Fibroblast of villous mesenchyme (primary cell): ENCODE data around the gene MPRIP. TPM values are rescaled to one million over a fixed set of nuclear protein-coding genes. Genes with fewer than 3 reads are reported as not detected.

Source experiments
- DNase-seq: peaks from one replicate; pipeline ENCODE4 v3.0.0-alpha.2; 2010; ENCODE audit warnings: low read depth
- H3K4me3 ChIP-seq: 2 replicates; pipeline ENCODE4 v1.5.1; 2011; ENCODE audit warnings: low read depth, mild to moderate bottlenecking, low read length
- total RNA-seq: library from RNA; depleted of rRNA; stranded (reverse); fragments of >200 nt; gene quantifications from 2 replicates; pipeline ENCODE4 v1.2.3, GENCODE V29; 2012
- TF ChIP-seq, protein P1 (sequence below): IDR thresholded peaks from 2 replicates; pipeline ENCODE4 v1.5.1; 2012; ENCODE audit warnings: low read depth, mild to moderate bottlenecking, low read length; ENCODE audit not compliant: insufficient read depth

MPRIP gene
- total RNA-seq, 1 donor = 178 TPM

DNA sequence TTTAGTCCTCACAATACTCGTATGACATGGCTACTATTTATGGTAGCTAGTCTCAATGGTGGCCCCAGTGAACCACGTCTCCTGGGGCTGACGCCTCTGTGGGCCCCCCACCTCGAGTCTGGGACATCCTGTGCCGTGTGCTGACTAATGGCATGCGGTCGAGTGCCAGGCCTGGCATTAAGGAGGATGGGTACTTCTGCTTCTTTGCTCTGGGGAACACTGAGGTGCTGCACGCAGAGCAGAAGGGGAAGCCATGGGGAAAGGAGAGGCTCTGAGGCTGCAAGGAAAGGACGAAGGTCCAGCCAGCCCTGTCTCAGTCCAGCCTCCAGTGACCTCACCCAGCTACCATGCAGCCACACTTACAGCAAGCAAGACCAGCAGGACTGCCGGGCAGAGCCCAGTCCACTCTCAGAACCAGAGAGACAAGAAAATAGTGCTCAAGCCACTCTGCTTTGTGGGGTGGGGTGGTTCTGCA is 5.7 kb upstream of the MPRIP start:
- DNase-seq = no peak

DNA sequence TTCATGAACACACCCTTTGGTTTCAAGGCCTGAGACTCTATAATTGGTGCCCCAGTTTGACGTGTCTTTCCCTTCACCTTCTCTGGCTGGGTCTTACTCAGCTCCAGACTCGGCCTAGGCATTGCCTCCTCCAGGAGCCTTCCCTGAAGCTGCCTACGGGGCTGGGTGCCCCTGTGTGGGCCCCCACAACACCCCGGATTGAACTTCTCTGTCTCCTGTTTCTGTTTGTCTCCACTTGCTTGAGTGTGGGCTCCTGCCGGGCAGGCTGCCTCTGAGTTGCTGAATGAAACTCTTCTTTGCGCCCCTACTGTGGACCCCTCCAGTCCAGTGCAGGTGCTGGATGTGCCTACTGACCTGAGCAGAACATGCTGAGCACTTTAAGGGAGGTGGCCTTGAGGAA is 2.3 kb upstream of the MPRIP start:
- no peak overlapping the region for H3K4me3 ChIP-seq
- no peak for DNase-seq
- TF ChIP-seq, protein P1, sequence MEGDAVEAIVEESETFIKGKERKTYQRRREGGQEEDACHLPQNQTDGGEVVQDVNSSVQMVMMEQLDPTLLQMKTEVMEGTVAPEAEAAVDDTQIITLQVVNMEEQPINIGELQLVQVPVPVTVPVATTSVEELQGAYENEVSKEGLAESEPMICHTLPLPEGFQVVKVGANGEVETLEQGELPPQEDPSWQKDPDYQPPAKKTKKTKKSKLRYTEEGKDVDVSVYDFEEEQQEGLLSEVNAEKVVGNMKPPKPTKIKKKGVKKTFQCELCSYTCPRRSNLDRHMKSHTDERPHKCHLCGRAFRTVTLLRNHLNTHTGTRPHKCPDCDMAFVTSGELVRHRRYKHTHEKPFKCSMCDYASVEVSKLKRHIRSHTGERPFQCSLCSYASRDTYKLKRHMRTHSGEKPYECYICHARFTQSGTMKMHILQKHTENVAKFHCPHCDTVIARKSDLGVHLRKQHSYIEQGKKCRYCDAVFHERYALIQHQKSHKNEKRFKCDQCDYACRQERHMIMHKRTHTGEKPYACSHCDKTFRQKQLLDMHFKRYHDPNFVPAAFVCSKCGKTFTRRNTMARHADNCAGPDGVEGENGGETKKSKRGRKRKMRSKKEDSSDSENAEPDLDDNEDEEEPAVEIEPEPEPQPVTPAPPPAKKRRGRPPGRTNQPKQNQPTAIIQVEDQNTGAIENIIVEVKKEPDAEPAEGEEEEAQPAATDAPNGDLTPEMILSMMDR = no peak

More for the DNA sequence above, 5.7 kb upstream of the MPRIP start:
- TF ChIP-seq, protein P1 = no peak
- no peak overlapping the region for H3K4me3 ChIP-seq

DNA sequence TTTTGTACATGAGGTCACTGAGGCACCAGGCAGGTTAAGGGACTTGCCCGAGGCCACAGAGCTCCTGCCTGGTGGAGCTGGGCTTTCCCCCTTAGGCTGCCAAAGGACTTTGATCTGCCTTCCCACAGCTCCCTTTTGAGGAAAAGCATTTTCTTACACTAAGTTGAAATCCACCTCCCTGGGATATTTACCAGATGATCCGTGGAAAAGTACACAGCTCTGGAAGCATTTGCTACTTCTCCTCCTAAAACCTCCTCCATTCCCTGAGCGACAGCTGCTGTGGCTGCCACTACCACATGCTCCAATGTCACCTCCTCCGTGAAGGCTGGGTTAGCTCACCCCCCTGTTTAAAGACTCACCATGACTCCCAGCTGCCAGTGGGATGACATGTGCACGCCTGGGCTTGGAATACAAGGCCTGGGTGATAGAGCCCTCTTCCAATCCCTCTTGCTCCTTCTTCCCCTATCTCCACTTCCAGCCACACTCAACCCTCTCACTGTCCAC is 1.2 kb upstream of the MPRIP start:
- TF ChIP-seq, protein P1 = no peak
- peak; percentile 59 for DNase-seq
- no peak overlapping the region for H3K4me3 ChIP-seq

DNA sequence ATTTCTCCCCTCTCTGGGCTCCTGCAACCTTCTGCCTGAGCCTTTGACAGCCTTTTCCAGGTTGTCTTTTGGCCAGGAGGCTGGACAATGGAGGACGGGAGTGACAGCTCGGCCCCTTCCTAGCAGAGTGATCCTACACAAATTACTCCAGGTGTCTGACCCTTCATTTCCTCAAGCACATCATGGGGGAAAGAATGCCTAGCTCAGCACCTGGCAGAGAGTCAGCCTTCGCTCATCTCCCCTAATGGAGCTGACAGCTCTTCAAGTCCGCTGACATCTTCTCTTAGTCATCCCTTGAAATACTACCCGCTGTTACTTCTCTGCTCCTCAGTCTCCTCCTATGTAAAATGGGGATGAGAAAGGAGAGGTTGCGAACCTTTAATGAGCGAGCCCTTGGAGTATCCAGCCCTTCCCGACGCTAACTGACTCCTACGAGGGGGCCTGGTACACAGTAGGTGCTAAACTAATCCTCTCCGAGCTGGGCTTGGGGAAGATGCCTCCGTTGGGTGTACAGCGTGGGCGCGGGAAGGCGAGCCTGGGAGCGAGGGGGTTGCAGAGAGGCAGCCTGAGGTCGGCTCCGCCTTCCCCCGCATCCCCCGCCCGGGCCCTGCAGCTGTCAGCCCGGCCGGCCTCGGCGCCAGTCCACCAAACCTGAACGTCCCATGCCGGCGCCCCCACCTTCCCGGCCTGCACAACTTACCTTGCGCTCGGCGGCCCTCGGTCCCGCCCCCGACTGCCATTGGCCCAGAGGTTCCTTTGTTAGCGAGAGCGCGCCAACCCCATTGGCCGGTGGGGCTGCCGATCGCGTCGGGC is 480 bp upstream of the MPRIP start:
- H3K4me3 ChIP-seq = peak overlapping the region; percentile 55
- TF ChIP-seq, protein P1 = no peak
- DNase-seq = peak; percentile 98

DNA sequence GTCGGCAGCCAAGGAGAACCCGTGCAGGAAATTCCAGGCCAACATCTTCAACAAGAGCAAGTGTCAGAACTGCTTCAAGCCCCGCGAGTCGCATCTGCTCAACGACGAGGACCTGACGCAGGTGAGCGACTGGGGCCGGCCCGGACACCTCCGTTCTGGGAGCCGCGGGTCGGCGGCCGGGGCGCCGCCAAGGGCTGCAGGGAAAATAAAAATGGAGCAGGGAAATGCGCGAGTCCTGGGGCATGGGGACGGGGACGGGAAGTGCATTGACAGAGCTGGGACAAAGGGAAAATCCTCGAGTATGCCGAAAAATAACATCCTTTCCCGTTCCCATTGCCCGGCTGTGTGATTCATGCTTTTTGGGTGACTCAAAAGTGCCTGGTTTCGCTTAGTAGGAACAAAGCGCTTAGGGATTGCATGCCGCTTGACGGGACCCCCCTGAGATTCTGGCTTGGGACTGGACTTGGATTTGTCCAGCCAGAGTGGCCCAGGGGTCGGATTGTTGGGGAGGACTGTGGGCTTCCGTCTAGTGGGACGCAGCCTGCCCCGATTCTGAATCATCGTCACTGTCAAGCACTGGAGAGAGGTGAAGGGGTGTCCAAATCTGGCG is 699 bp downstream of the MPRIP start:
- TF ChIP-seq, protein P1 = no peak
- peak overlapping the region; percentile 93 for H3K4me3 ChIP-seq
- DNase-seq = peak; percentile 50

DNA sequence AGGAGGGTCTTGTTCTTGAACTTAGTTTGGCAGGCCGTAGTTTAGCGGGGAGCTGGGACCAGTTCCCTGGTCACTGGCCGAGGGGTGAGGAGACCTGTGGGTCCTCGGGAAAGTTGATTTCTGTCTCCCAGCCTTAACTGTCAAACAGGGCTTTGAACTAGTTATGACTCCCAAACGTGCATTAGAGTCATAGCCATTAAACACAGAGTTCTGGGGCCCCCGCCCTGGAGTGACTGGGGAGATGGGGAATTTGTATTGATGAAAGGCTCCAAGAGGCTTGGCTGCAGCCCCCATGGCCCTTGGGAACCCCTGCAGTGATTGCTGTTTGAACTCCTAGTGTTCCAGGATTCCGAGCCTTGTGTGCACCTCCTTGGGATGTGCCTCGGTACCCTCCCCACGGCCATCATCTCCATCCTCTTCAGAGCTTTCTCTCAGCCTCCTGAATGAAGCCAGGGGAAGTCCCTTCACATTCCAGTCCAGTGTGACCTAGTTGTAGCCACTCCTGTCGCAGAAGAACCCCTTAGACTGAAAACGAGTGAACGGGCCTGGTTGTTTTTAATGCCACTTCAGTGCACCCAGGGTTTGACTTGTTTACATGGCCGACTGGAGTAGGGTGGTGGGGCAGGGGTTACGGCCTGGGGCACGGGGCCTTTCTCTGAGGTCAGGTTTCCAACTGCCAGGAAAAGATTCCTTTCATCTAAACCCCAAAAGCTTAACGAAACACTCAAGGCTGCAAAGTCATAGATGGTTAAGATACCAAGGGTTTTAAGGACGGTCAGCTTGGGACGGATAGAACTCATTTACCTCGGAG is 1.4 kb downstream of the MPRIP start:
- H3K4me3 ChIP-seq = peak overlapping the region; percentile 93
- TF ChIP-seq, protein P1 = no peak
- peak; percentile 61 for DNase-seq
